Measurements from ENCODE around the gene GALNT9. TPM values are rescaled to one million over a fixed set of nuclear protein-coding genes. Genes with fewer than 3 reads are reported as not detected.
"Not testable (repeated sequence)": the region's sequence is repeated elsewhere in the genome, so short reads cannot be mapped to it uniquely, and the experiment has no call there.

GALNT9 gene
- total RNA-seq, 2 experiments from 2014 or later = not detected

DNA sequence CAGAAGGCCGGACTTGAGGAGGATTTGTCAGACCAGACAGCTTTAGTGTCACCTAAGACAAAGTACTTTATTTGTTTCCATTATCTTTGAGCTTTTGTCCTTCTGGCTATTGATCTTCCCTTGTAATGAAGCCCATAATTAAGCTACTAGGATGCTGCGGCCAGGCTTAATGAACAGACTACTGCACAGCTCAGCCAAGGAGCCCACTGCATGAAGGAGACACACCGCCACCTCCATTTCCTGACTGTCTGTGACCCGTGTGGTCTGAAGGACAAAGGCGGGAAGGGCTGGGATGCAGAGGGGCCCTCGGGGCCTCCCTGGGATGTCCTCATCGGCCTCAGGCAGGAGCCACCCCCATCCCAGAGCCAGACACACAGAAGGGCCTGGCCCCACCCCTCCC lies 31.0 kb upstream of the GALNT9 start:
- Mint-ChIP-seq H3K9me3 (no peaks in the 10 kb centered on the region), H3K36me3 (ENCODE audit: low read depth) (no peaks in the 10 kb centered on the region), H3K4me1 (ENCODE audit: low read depth) (no peaks in the 10 kb centered on the region), H3K4me3 (no peak overlapping the region), H3K27ac (no peak overlapping the region), H3K27me3 (no peaks in the 10 kb centered on the region)
- CTCF ChIA-PET = no interaction called here
- H3K36me3 ChIP-seq (ENCODE audit: insufficient read depth, low read length) = no peaks in the 10 kb centered on the region
- POLR2A ChIA-PET = no interaction called here
- ATAC-seq (ENCODE audit: poor library complexity) = no peak
- no peaks in the 10 kb centered on the region for H3K27me3 ChIP-seq (ENCODE audit: control insufficient read depth in 1 of 2, insufficient read depth in 2 of 2, low read length in 2 of 2)
- intact Hi-C loops (cut with DNase I, micrococcal nuclease) = no loop called here
- H3K9me3 ChIP-seq (ENCODE audit: control insufficient read depth in 1 of 2, insufficient read depth in 1 of 2, low read length in 2 of 2) = peaks cover 0 to 57% of the 10 kb centered on the region in 2 experiments
- H3K4me3 ChIP-seq (ENCODE audit: low read length) = no peak overlapping the region
- H3K4me1 ChIP-seq (ENCODE audit: insufficient read depth, low read length) = no peaks in the 10 kb centered on the region
- no peak overlapping the region for H3K27ac ChIP-seq (ENCODE audit: low read depth in 1 of 2, low read length in 2 of 2)
- no peak for DNase-seq
- TF ChIP-seq, protein P1, sequence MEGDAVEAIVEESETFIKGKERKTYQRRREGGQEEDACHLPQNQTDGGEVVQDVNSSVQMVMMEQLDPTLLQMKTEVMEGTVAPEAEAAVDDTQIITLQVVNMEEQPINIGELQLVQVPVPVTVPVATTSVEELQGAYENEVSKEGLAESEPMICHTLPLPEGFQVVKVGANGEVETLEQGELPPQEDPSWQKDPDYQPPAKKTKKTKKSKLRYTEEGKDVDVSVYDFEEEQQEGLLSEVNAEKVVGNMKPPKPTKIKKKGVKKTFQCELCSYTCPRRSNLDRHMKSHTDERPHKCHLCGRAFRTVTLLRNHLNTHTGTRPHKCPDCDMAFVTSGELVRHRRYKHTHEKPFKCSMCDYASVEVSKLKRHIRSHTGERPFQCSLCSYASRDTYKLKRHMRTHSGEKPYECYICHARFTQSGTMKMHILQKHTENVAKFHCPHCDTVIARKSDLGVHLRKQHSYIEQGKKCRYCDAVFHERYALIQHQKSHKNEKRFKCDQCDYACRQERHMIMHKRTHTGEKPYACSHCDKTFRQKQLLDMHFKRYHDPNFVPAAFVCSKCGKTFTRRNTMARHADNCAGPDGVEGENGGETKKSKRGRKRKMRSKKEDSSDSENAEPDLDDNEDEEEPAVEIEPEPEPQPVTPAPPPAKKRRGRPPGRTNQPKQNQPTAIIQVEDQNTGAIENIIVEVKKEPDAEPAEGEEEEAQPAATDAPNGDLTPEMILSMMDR (IDR thresholded peaks at IDR 0.05) = no peak

DNA sequence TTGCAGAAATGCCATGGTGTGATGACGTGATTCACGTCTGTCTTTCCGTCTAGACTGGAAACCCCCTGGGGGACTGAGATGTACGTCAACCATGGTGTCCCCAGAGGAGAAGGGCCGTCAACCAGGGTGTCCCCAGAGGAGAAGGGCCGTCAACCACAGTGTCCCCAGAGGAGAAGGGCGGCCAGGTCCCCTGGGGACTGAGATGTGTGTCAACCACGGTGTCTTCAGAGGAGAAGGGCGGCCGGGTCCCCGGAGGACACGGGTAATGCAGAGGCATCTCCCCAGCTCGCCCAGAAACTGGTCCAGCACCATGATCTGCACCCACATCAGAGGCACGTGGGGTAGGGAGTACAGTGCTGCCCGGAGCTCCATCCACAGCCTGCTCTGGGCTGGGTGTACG lies 30.6 kb upstream of the GALNT9 start:
- no peaks in the 10 kb centered on the region for H3K27me3 ChIP-seq (ENCODE audit: control insufficient read depth in 1 of 2, insufficient read depth in 2 of 2, low read length in 2 of 2)
- intact Hi-C loops (cut with DNase I, micrococcal nuclease) = no loop called here
- Mint-ChIP-seq H3K27me3 (no peaks in the 10 kb centered on the region), H3K4me1 (ENCODE audit: low read depth) (no peaks in the 10 kb centered on the region), H3K27ac (no peak overlapping the region), H3K36me3 (ENCODE audit: low read depth) (no peaks in the 10 kb centered on the region), H3K9me3 (no peaks in the 10 kb centered on the region), H3K4me3 (no peak overlapping the region)
- H3K4me3 ChIP-seq (ENCODE audit: low read length) = no peak overlapping the region
- TF ChIP-seq, protein P1 (IDR thresholded peaks at IDR 0.05) = no peak
- DNase-seq (no peak), ATAC-seq (ENCODE audit: poor library complexity) (no peak)
- no peaks in the 10 kb centered on the region for H3K4me1 ChIP-seq (ENCODE audit: insufficient read depth, low read length)
- H3K27ac ChIP-seq (ENCODE audit: low read depth in 1 of 2, low read length in 2 of 2) = no peak overlapping the region
- ChIA-PET POLR2A (no interaction called here), CTCF (no interaction called here)
- H3K36me3 ChIP-seq (ENCODE audit: insufficient read depth, low read length) = no peaks in the 10 kb centered on the region
- H3K9me3 ChIP-seq (ENCODE audit: control insufficient read depth in 1 of 2, insufficient read depth in 1 of 2, low read length in 2 of 2) = peaks cover 0 to 54% of the 10 kb centered on the region in 2 experiments

DNA sequence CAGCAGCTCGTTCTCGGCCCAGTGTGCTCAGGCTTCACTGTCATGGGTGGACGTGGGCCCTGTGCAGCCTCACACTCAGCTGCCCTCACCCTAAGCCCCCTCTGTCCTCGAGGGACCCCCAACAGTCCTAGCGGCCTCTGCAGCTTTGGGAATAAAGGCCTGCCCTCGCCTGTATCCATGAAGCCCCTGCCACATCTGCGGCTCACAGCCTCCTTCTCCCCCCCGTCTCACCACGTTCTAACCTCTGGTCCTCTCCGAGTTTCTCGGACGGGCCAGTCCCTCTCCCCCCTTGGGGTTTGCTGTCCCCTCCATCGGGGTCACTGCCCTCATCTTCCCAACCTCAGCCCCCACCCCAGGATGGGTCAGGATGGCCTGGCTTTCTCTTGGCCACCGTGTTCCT lies 30.2 kb upstream of the GALNT9 start:
- Histone ChIP-seq H3K36me3 (ENCODE audit: insufficient read depth, low read length) (no peaks in the 10 kb centered on the region), H3K27me3 (ENCODE audit: control insufficient read depth in 1 of 2, insufficient read depth in 2 of 2, low read length in 2 of 2) (no peaks in the 10 kb centered on the region), H3K27ac (ENCODE audit: low read depth in 1 of 2, low read length in 2 of 2) (no peak overlapping the region), H3K4me1 (ENCODE audit: insufficient read depth, low read length) (no peaks in the 10 kb centered on the region), H3K4me3 (ENCODE audit: low read length) (no peak overlapping the region), H3K9me3 (ENCODE audit: control insufficient read depth in 1 of 2, insufficient read depth in 1 of 2, low read length in 2 of 2) (peaks cover 0 to 54% of the 10 kb centered on the region in 2 experiments)
- ChIA-PET CTCF (no interaction called here), POLR2A (no interaction called here)
- TF ChIP-seq, protein P1 (IDR thresholded peaks at IDR 0.05) = no peak
- H3K36me3 Mint-ChIP-seq (ENCODE audit: low read depth) = no peaks in the 10 kb centered on the region
- H3K9me3 Mint-ChIP-seq = no peaks in the 10 kb centered on the region
- no peak overlapping the region for H3K27ac Mint-ChIP-seq
- ATAC-seq (ENCODE audit: poor library complexity) (no peak), DNase-seq (no peak)
- H3K4me3 Mint-ChIP-seq = no peak overlapping the region
- intact Hi-C loops (cut with DNase I, micrococcal nuclease) = no loop called here
- H3K4me1 Mint-ChIP-seq (ENCODE audit: low read depth) = no peaks in the 10 kb centered on the region
- H3K27me3 Mint-ChIP-seq = no peaks in the 10 kb centered on the region

- H3K36me3 ChIP-seq (ENCODE audit: insufficient read depth, low read length); CTCF ChIA-PET; H3K27me3 ChIP-seq (ENCODE audit: control insufficient read depth in 1 of 2, insufficient read depth in 2 of 2, low read length in 2 of 2); DNase-seq; ATAC-seq (ENCODE audit: poor library complexity); H3K36me3 Mint-ChIP-seq (ENCODE audit: low read depth); H3K4me1 Mint-ChIP-seq (ENCODE audit: low read depth); H3K27me3 Mint-ChIP-seq; H3K4me1 ChIP-seq (ENCODE audit: insufficient read depth, low read length); intact Hi-C loops (cut with DNase I, micrococcal nuclease); POLR2A ChIA-PET; H3K9me3 Mint-ChIP-seq; H3K27ac ChIP-seq (ENCODE audit: low read depth in 1 of 2, low read length in 2 of 2); H3K27ac Mint-ChIP-seq; H3K4me3 ChIP-seq (ENCODE audit: low read length); H3K4me3 Mint-ChIP-seq: not testable (repeated sequence)
- H3K9me3 ChIP-seq (ENCODE audit: control insufficient read depth in 1 of 2, insufficient read depth in 1 of 2, low read length in 2 of 2) = peaks cover 0 to 43% of the 10 kb centered on the region in 2 experiments
Measured at GRCh38 chr12:132358241-132359225, 29.1 kb upstream of the GALNT9 start.

Data from CD4-positive, alpha-beta T cell (primary cell).